ENCODE data around the gene TEAD3. TPM values are rescaled to one million over a fixed set of nuclear protein-coding genes. Genes with fewer than 3 reads are reported as not detected.
"Not testable (repeated sequence)": the region's sequence is repeated elsewhere in the genome, so short reads cannot be mapped to it uniquely, and the experiment has no call there.

TEAD3 gene
- total and polyA plus RNA-seq, 8 donors = 3.0 to 10.0 (median 5.6) TPM

DNA sequence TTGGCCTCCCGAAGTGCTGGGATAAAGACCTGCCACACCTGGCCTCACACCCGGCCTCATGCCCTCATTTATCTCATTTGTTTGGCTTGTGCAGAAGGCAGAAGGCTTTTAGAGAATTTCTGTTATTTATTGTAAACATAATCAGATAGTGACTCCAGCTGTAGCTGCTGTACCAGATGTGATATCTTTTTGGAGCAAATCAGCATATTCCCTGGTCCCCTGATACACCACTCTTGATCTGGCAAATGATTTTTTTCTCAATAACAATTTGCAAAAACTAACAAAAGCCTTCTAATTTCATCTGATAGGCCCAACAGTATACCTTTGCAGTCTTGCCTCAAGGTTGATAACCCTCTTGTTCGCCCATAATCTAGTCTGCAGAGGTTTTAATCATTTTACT lies 42.3 kb upstream of the TEAD3 start:
- TF ChIP-seq CTCF (IDR thresholded peaks at IDR 0.05) = no peak
- ATAC-seq (no peak), DNase-seq (no peak), FAIRE-seq (no peak)
- no peaks in the 10 kb centered on the region for H3K27me3 ChIP-seq
- no peak overlapping the region for H3K4me3 ChIP-seq
- intact Hi-C loops (cut with DNase I) = no loop called here
- no peaks in the 10 kb centered on the region for H3K36me3 ChIP-seq
- WGBS, 2 donors = 71 to 74% methylated on average over 3 of the region's 3 CpGs
- H3K9me3 ChIP-seq = no peaks in the 10 kb centered on the region
- H3K27ac ChIP-seq = no peak overlapping the region
- H3K4me1 ChIP-seq = no peaks in the 10 kb centered on the region

DNA sequence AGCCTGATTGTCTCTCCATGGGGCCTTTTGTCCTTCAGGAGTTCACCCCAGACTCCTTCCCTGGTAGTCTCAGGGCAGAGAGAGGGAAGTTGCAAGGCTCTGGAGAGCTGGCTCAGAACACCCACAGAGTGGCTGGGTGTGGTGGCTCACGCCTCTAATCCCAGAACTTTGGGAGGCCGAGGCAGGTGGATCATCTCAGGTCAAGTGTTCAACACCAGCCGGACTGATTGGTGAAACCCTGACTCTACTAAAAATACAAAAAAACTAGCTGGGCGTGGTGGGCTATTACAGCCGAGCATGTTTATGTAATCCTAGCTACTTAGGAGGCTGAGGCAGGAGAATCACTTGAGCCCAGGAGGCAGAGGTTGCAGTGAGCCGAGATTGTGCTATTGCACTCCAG lies 39.0 kb upstream of the TEAD3 start:
- H3K9me3 ChIP-seq; H3K27ac ChIP-seq; H3K27me3 ChIP-seq; H3K36me3 ChIP-seq; intact Hi-C loops (cut with DNase I); FAIRE-seq; H3K4me3 ChIP-seq; DNase-seq; ATAC-seq; H3K4me1 ChIP-seq: not testable (repeated sequence)
- 82 to 90% methylated on average over 6 of the region's 6 CpGs for whole genome bisulfite sequencing, 2 donors

- DNase-seq (no peak), ATAC-seq (no peak), FAIRE-seq (no peak)
- 61 to 64% methylated on average over 11 of the region's 11 CpGs for WGBS, 2 donors
- no peaks in the 10 kb centered on the region for H3K36me3 ChIP-seq
- no peak overlapping the region for H3K4me3 ChIP-seq
- no peaks in the 10 kb centered on the region for H3K27me3 ChIP-seq
- no peaks in the 10 kb centered on the region for H3K4me1 ChIP-seq
- intact Hi-C loops (cut with DNase I) = no loop called here
- no peak overlapping the region for H3K27ac ChIP-seq
- no peaks in the 10 kb centered on the region for H3K9me3 ChIP-seq
- TF ChIP-seq CTCF (IDR thresholded peaks at IDR 0.05) = no peak
These were observed 37.7 kb upstream of the TEAD3 start for GRCh38 chr6:35534407-35535170.

- FAIRE-seq (no peak), DNase-seq (no peak), ATAC-seq (no peak)
- Histone ChIP-seq H3K4me3 (no peak overlapping the region), H3K27ac (no peak overlapping the region), H3K36me3 (no peaks in the 10 kb centered on the region), H3K9me3 (no peaks in the 10 kb centered on the region), H3K27me3 (no peaks in the 10 kb centered on the region), H3K4me1 (no peaks in the 10 kb centered on the region)
- intact Hi-C loops (cut with DNase I) = no loop called here
- 77 to 84% methylated on average over 6 of the region's 6 CpGs for WGBS, 2 donors
- no peak for TF ChIP-seq CTCF (IDR thresholded peaks at IDR 0.05)
These were observed 37.1 kb upstream of the TEAD3 start for GRCh38 chr6:35533981-35534380.

GRCh38 chr6:35532126-35532525 lies 35.2 kb upstream of the TEAD3 start:
- Histone ChIP-seq H3K4me1 (no peaks in the 10 kb centered on the region), H3K36me3 (no peaks in the 10 kb centered on the region), H3K27ac (no peak overlapping the region), H3K4me3 (no peak overlapping the region), H3K27me3 (no peaks in the 10 kb centered on the region), H3K9me3 (no peaks in the 10 kb centered on the region)
- WGBS, 2 donors = 76 to 87% methylated on average over 4 of the region's 4 CpGs
- ATAC-seq (no peak), FAIRE-seq (no peak), DNase-seq (no peak)
- no peak for TF ChIP-seq CTCF (IDR thresholded peaks at IDR 0.05)
- intact Hi-C loops (cut with DNase I) = no loop called here
